Fibroblast of skin of left quadriceps (primary cell): Measurements from ENCODE around the gene SPINT3.

Experiments used
- DNase-seq, 2 experiments: peaks; one replicate each; pipeline ENCODE4 v3.0.0-alpha.2; 2013; ENCODE audit warnings: low read depth in 2 of 2

SPINT3 gene, protein sequence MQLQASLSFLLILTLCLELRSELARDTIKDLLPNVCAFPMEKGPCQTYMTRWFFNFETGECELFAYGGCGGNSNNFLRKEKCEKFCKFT

GRCh38 chr20:45515147-45515913, at the start of gene SPINT3:
TSS of gene SPINT3 (minus strand) at chr20:45515622. CDS start at chr20:45515608, 14 bp downstream.
- DNase-seq, result no peak

DNA sequence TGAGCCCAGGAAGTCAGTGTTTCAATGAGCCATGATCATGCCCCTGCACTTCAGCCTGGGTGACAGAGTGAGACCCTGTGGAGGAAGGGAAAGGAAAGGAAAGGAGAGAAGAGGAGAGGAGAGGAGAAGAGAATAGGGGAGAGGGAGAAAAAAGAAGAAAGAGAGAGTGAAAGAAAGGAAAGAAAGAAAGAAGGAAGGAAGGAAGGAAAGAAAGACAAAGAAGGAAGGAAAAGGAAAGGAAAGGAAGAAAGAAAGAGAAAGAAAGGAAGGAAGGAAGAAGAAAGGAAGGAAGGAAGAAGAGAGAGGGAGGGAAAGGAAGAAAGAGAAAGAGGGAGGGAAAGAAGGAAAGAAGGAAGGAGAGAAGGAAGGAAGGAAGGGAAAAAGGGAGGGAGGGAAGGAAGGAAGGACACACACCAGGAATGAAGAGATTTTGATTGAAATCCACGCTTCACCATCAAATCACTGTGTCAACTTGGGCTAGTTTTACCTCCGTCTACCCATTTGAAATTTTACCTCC, 49.4 kb upstream of the SPINT3 start:
- DNase-seq, result no peak

GRCh38 chr20:45555198-45555597, 39.8 kb upstream of the SPINT3 start:
- no peak for DNase-seq

GRCh38 chr20:45552456-45552855, 37.0 kb upstream of the SPINT3 start:
- no peak for DNase-seq

DNA sequence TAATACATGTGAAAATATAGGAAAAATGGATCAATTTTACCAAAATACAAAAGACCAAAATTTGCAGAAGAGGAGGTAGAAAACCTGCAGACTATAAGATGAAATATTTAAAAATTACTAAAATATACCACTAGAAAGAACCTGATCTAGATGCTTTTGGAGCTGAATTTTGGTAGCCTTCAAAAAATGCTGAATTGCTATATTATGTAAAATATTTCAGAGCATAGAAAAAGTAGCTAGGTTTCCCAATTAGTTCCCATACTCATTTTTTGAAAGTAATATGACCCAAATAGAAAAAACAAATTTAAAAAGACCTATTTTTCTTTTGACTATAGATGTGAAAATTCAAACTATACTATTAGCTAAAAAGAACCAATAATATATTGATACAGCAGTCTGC, 35.3 kb upstream of the SPINT3 start:
- no peak for DNase-seq

- no peak for DNase-seq
Measured at GRCh38 chr20:45548410-45548809, 33.0 kb upstream of the SPINT3 start.

- no peak for DNase-seq
Measured at GRCh38 chr20:45547206-45547770, 31.9 kb upstream of the SPINT3 start, which contains the start of gene EPPIN. TSS of gene EPPIN (minus strand) at chr20:45547401. CDS start at chr20:45547357, 44 bp downstream.

DNA sequence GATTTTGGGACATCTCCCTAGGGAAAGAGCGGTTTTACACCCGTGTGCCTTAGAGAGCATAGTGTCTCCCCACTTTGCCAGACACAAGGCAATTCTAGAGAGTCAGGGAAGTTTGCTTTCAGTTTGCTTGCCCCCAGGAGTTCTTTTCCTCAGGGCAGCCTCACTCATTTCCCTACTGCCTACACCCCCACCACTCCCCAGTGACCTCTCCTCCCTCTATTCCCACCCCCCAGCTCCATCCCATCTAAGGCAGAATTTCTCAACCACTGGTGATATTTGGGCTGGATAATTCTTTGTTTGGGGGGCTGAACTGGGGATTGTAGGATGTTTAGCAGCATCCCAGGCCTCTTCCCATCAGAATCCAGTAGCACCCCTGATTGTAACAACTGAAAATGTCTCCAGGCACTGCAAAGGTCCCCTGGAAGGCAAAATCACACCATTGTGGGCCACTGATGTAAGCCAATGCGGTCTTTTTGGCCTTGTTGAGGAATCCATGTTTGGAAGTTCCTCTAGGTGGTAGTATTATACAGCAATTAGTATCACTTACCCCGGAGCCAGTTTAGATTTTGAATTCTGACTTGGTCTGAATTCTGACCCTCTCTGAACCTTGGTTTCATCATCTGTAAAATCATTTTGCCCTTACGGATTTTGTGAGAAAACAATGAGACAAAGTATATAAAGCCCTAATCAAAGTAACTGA, 30.5 kb upstream of the SPINT3 start:
- DNase-seq, result peak; percentile 1 to 6

GRCh38 chr20:45545351-45545750, 29.9 kb upstream of the SPINT3 start:
- DNase-seq, result no peak

- no peak for DNase-seq
Measured at GRCh38 chr20:45539382-45539781, 24.0 kb upstream of the SPINT3 start, which contains the start of gene WFDC6. TSS of gene WFDC6 (minus strand) at chr20:45539482. CDS start at chr20:45539407, 75 bp downstream.

GRCh38 chr20:45538209-45538799, 22.9 kb upstream of the SPINT3 start:
- no peak for DNase-seq

DNA sequence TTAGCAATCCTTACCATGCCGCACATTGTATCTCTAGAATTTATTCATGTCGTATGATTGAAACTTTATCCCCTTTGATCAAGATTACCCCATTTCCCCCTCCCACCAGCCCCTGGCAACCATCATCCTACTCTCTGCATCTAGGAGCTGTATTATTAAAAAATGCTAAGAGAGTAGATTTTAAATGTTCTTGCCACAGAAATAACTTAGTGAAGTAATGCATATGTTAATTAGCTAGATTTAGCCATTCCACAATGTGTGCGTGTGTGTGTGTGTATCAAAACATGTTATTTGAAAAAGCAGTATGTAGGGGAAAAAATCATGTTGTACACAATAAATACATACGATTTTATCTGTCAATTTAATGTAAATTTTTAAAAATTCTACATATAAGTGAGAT, 11.9 kb upstream of the SPINT3 start:
- no peak for DNase-seq

DNA sequence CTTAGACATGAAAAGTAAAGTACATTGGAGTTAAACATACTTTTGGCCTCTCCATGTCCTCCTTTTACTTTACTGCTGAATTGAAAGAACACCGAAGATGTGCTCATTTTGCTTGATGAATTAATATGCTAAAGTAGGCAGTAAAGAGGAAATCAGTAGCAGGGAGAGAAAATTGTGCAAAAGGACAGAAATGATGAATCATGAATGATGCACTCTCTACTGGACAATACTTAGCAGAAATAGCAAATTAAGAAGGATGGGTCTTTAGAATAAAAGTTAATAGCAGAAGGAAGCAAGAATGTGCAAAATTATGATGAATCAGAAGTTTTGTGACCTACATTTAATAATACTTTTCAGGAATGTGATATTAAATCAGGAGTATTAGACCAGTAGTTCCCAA, 8.4 kb upstream of the SPINT3 start:
- DNase-seq, result no peak

DNA sequence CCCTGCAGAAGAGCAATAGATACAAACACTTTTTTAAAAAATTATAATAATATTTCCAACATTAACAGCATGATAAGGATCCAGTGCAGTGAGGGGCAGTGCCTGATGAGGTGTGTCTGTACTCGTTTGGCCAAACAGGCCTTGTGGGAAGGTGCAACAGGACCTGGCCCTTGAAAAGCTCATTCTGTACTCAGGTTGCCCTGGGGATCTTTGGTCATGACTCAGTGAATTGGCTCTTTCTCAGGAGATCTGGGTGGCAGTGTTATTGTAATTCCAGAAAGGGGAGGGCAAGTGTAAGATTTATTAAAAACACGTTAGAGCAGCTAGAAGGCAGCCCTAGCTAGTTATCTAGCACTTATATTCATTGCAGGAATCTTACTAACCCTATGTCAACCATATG, 2.9 kb upstream of the SPINT3 start:
- DNase-seq, result no peak

DNA sequence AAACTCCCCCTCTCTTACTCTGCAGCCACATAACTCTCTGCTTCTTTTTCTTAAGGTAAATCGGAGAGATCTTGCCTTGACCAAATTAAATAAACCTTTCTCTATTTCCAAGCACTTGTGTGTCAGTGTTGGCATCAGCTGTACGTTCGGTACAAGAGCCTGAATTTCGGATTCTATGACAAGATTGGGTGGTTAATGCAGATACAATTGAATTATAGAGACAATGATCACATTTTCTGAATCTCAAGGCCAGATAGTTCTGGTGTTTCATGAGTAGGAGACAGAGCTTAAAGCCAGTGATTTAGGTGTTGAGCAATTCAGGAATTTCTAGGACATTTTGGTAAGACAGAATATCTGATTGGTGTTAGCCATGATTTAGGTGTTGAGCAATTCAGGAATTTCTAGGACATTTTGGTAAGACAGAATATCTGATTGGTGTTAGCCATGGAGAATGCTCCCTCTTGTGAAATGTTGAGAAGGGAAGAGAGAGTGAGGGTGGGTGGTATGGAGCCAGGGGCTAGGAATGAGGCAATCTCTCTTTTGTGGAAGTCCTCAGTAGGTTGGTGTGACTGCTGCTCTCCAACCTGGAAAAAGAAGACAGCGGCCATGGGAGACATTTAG, 5.1 kb downstream of the SPINT3 start:
- DNase-seq, result no peak

GRCh38 chr20:45509091-45509490, 6.3 kb downstream of the SPINT3 start:
- no peak for DNase-seq

GRCh38 chr20:45508068-45508886, 7.1 kb downstream of the SPINT3 start:
- no peak for DNase-seq

GRCh38 chr20:45507011-45507820, 8.2 kb downstream of the SPINT3 start:
- no peak for DNase-seq

DNA sequence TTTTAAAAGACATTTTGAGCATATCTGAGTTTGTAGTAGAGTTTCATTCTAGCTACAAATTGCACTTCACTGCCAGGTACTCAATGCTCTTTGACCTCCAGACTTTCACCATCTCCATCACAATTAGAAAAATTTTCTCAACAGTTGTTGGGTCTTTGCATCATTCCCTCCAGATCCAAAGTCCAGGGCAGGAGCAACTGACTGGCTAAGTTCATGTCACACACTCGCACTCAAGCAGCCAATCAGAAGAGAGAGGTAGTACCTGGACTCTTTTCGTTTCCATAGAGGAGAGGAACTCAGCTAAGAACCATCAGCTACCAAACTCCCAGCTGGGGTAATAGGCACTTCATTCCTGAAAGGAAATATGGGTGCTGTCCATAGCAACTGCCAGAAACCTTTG, 9.0 kb downstream of the SPINT3 start:
- no peak for DNase-seq

GRCh38 chr20:45503403-45503802, 12.0 kb downstream of the SPINT3 start:
- DNase-seq, result no peak
